Ishikawa (cell line): ENCODE data around the gene EP400.

ENCODE experiments used
- FOXM1 ChIP-seq: IDR thresholded peaks from 2 replicates; pipeline ENCODE4 v1.6.1; 2012; ENCODE audit warnings: low read depth, borderline replicate concordance
- MAX ChIP-seq: IDR thresholded peaks from 2 replicates; pipeline ENCODE4 v1.6.1; 2012

- TF ChIP-seq FOXM1 (no peak), MAX (no peak)
These were observed 11.7 kb upstream of the EP400 start for GRCh38 chr12:131938082-131938481.
